GM18502 (cell line): Measurements from ENCODE around the gene PACSIN1.

Experiments used
- ATAC-seq: cut with Tn5 transposase; IDR thresholded peaks from one replicate; pipeline ENCODE4 v1.9.1; 2021; ENCODE audit warnings: mild to moderate bottlenecking; ENCODE audit not compliant: unreplicated experiment, poor library complexity

The PACSIN1 gene

DNA sequence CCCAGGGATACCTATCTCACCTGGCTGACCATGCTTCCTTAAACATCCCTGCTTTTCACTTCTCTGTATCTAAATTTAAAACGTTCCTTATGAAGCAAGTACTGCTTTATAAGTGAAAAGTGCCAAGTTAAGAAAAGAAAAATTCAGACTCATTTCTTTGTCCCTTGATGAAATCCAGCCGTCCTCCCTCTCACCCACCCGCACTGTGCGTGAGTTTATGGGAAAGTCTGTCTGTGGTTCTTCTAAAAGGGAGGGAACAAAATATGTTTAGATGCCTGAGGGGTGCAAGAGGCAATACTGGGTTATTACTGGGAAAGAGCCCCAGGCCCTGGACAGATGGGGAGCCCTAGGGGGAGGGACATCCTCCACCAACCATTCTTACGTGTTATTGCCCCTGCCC lies 59.1 kb downstream of the PACSIN1 start:
- no peak for ATAC-seq

GRCh38 chr6:34525431-34526175 lies 59.7 kb downstream of the PACSIN1 start:
- no peak for ATAC-seq

DNA sequence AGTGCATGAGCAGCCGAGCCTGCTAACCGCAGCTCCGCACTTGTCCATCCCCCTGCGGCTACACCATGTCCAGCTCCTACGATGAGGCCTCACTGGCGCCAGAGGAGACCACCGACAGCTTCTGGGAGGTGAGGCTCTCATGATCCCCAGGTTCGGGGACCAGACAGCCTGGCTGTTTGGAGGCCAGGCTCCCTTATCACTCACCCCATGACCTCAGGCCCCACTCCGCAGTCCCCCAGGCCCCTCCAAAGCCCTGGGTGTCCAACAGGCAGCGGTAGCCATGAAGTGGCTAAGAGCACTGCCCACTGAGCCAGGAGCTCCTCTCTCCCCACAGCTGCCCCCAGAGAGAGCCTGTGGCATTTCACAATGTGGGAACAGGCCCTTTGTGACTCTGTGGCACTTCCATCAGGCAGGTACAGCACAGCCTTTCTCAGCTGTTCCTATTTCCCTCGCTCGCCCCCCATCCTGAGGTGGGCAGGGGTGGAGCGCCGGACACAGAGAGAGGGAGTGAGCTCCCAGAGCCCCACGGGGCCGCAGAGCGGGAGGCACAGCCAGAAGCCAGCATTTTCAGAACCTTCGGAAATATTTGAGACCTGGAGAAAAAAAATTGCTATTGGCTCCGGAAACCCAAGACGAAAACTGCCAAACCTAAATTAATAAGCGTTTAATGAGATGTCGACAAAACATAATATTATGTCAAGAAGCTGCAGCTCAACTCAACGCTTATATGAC lies 60.5 kb downstream of the PACSIN1 start:
- ATAC-seq: no peak

GRCh38 chr6:34526992-34527728 lies 61.3 kb downstream of the PACSIN1 start:
- peak; percentile 89 for ATAC-seq

- no peak for ATAC-seq
Measured at GRCh38 chr6:34527751-34528670, 62.1 kb downstream of the PACSIN1 start.

GRCh38 chr6:34528996-34529664 lies 63.3 kb downstream of the PACSIN1 start:
- no peak for ATAC-seq

- no peak for ATAC-seq
Measured at GRCh38 chr6:34529665-34530327, 63.9 kb downstream of the PACSIN1 start.

DNA sequence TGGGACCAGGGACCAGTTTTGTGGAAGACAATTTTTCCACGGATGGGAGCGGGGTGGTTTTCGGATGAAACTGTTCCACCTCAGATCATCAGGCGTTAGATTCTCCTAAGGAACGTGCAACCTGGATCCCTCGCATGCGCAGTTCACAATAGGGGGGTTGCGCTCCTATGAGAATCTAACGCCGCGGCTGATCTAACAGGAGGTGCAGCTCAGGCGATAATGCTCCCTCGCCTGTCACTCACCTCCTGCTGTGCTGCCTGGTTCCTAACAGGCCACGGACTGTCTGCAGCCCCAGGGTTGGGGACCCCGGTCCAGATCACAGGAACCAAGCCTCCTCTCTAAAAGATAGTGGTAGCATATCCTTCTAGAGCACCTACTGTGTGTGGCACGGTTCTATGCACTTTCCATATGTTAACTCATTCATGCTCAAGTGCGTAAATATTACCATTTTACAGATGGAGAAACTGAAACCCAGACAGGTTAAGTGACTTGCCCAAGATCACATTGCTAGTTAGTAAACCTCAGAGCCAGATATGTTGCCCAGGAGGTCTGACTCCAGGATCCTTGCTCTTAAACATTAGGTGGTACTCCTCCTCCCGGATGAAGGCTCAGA lies 65.0 kb downstream of the PACSIN1 start:
- no peak for ATAC-seq

GRCh38 chr6:34531580-34532201 lies 65.8 kb downstream of the PACSIN1 start:
- ATAC-seq: no peak

DNA sequence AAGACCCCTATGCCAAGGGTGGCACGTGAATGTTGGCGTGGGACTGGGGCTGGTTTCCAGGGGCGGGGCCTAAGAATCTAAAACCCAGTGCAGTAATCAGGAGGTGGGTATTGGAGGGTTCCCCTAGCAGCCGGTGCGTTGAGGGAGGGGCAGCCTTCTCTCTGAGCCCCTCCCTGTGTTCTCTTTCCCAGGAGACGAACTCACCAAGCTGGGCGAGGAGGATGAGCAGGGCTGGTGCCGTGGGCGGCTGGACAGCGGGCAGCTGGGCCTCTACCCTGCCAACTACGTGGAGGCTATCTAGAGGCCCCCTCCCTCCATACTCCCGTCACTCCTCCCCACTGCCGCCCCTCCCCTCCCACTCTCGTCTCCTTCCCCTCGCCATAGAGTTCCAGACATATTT lies 66.4 kb downstream of the PACSIN1 start:
- no peak for ATAC-seq

- no peak for ATAC-seq
Measured at GRCh38 chr6:34534146-34534545, 68.3 kb downstream of the PACSIN1 start.

DNA sequence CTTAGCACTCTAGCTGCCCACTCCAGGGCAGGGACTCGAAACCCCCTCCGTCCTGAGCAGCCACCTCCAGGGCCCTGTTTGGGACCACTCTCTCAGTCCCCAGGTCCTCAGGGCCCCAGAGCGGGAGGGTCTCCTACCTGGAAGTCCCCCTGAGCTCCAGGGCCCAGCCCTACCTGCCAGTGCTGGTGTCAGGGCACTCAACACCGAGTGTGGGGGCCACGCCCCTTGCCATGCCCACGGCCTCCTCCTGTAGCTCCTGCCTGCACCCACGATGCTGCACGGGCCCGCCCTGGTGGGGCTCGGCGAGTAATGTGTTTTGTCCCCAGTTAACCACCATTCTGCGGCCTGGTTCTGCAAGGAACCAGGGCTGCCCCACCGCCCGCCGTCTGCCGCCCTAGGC lies 68.8 kb downstream of the PACSIN1 start:
- ATAC-seq: no peak

GRCh38 chr6:34535199-34535598 lies 69.3 kb downstream of the PACSIN1 start:
- ATAC-seq: no peak

GRCh38 chr6:34535646-34536045 lies 69.8 kb downstream of the PACSIN1 start:
- ATAC-seq: no peak

GRCh38 chr6:34536251-34536958 lies 70.5 kb downstream of the PACSIN1 start:
- no peak for ATAC-seq

DNA sequence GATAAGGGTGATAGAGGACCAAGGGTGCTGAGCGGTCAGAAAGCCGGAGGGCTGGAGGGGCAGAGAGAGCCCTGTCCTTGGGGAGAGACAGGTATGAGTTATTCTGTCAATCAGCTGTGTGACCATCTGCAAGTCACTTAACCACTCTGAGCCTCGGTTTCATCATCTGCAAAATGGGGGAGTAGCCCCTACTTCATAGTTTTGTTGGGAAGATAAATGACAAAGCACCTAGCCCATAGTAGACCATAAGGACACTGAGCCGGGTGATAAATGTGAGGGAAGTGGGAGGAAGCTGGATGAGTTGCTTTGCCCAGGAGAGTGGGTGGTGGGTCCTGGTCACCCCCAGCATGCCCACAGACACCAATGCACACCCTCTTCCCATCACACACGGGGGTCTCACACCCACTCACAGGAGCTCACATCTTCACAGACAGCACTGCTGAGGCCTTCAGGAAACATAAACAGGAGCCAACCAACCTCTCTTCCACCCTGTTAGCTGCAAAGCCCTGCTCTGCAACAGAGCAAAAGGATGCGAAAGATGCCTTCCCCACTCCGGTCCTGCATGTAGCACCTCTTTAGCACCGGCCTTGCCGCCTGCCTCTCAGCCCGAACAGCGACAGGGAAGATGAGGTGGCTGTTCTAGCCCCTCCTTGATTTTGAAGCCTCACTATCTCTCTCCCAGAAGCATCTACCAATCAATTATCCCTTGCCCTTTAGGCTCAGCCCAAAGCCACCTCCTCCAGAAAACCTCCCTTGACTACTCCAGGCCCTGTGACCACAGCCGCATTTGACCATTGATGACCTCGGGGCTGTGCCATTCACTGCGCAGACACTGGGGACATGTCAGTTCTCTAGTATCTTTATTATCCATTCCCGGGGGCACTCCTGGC lies 71.3 kb downstream of the PACSIN1 start:
- ATAC-seq: no peak
